Measurements from ENCODE around the gene APC. TPM values are rescaled to one million over a fixed set of nuclear protein-coding genes. Genes with fewer than 3 reads are reported as not detected.

The APC gene
- total and polyA plus RNA-seq, 4 donors, result 4.1 to 103 (median 23.1) TPM

DNA sequence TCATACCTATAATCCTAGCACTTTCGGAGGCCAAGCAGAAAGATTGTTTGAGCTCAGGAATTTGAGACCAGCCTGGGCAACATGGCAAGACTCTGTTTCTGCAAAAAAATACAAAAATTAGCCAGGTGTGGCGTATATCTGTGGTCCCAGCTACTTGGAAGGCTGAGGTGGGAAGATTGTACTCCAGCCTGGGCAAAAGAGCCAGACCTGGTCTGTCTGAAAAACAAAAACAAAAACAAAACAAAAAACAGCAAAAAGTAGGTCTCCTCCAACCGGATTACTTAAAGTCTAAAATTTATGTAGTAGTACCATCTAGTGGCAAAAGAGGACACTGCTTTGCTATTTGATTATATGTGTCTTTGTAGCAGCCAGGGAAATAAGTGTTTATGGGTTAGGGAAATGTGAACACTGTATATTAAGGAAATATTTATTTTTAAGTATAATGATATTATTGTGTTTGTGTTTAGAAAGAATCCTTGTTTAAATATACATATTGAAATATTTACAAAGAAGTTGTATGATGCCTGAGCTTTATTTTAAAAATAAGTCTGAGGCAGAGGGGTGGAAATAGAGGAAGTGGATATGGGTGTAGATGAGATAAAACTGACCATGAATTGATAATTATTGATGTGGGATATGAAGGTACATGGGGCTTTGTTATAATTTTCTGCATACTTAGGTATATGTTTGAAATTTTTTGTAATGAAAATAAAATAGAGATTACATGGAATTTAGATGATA, 20.0 kb downstream of the APC start:
- peaks cover 0 to 8% (median 8%) of the 10 kb centered on the region in 4 donors for H3K36me3 ChIP-seq (ENCODE audit: control insufficient read depth in 4 of 4, insufficient read depth in 4 of 4, low read length in 4 of 4)
- 52 to 57% methylated on average over 3 of the region's 3 CpGs for WGBS, 2 donors
- ATAC-seq (ENCODE audit: insufficient read depth, low FRiP score) (peak; percentile 76), DNase-seq (peak in 2 of 3 donors; percentile 86)
- H3K9ac ChIP-seq (ENCODE audit: insufficient read depth in 1 of 2, low read length in 2 of 2), result no peak overlapping the region
- no peak overlapping the region for H3K4me3 ChIP-seq
- H3K4me1 ChIP-seq (ENCODE audit: control insufficient read depth in 5 of 5, insufficient read depth in 5 of 5, low read length in 5 of 5), result peaks cover 0 to 2% (median 0%) of the 10 kb centered on the region in 5 donors
- no peak overlapping the region for H3K27ac ChIP-seq (ENCODE audit: low read depth in 1 of 2, low read length in 1 of 2)
- TF ChIP-seq, protein P1, sequence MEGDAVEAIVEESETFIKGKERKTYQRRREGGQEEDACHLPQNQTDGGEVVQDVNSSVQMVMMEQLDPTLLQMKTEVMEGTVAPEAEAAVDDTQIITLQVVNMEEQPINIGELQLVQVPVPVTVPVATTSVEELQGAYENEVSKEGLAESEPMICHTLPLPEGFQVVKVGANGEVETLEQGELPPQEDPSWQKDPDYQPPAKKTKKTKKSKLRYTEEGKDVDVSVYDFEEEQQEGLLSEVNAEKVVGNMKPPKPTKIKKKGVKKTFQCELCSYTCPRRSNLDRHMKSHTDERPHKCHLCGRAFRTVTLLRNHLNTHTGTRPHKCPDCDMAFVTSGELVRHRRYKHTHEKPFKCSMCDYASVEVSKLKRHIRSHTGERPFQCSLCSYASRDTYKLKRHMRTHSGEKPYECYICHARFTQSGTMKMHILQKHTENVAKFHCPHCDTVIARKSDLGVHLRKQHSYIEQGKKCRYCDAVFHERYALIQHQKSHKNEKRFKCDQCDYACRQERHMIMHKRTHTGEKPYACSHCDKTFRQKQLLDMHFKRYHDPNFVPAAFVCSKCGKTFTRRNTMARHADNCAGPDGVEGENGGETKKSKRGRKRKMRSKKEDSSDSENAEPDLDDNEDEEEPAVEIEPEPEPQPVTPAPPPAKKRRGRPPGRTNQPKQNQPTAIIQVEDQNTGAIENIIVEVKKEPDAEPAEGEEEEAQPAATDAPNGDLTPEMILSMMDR (IDR thresholded peaks at IDR 0.05; ENCODE audit: control extremely low read depth, extremely low read depth), result peak; percentile 71
- no peaks in the 10 kb centered on the region for H3K9me3 ChIP-seq (ENCODE audit: control insufficient read depth in 4 of 4, insufficient read depth in 3 of 4, low read length in 3 of 4)
- no peaks in the 10 kb centered on the region for H3K27me3 ChIP-seq (ENCODE audit: control insufficient read depth in 3 of 3, insufficient read depth in 3 of 3, low read length in 2 of 3)

DNA sequence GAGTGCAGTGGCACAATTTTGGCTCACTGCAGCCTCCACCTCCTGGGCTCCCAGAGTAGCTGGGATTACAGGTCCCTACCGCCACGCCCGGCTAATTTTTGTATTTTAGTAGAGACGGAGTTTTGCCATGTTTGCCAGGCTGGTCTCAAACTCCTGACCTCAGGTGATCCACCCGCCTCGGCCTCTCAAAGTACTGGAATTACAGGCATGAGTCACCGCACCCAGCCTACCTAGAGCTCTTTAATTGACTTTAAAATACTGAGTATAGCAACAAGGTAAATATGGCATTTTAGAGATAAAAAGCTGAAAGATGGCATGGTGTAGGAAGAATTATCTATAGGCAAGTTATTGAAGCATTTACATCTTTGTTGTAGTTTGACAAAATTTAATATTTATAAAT, 21.0 kb downstream of the APC start:
- Histone ChIP-seq H3K27me3 (ENCODE audit: control insufficient read depth in 3 of 3, insufficient read depth in 3 of 3, low read length in 2 of 3) (no peaks in the 10 kb centered on the region), H3K4me1 (ENCODE audit: control insufficient read depth in 5 of 5, insufficient read depth in 5 of 5, low read length in 5 of 5) (no peaks in the 10 kb centered on the region), H3K27ac (ENCODE audit: low read depth in 1 of 2, low read length in 1 of 2) (no peak overlapping the region), H3K9ac (ENCODE audit: insufficient read depth in 1 of 2, low read length in 2 of 2) (no peak overlapping the region), H3K4me3 (no peak overlapping the region), H3K9me3 (ENCODE audit: control insufficient read depth in 4 of 4, insufficient read depth in 3 of 4, low read length in 3 of 4) (no peaks in the 10 kb centered on the region), H3K36me3 (ENCODE audit: control insufficient read depth in 4 of 4, insufficient read depth in 4 of 4, low read length in 4 of 4) (peaks cover 0 to 8% (median 8%) of the 10 kb centered on the region in 4 donors)
- DNase-seq (no peak), ATAC-seq (ENCODE audit: insufficient read depth, low FRiP score) (no peak)
- WGBS, 2 donors, result 85 to 97% methylated on average over 7 of the region's 7 CpGs
- TF ChIP-seq, protein P1 (IDR thresholded peaks at IDR 0.05; ENCODE audit: control extremely low read depth, extremely low read depth), result no peak

DNA sequence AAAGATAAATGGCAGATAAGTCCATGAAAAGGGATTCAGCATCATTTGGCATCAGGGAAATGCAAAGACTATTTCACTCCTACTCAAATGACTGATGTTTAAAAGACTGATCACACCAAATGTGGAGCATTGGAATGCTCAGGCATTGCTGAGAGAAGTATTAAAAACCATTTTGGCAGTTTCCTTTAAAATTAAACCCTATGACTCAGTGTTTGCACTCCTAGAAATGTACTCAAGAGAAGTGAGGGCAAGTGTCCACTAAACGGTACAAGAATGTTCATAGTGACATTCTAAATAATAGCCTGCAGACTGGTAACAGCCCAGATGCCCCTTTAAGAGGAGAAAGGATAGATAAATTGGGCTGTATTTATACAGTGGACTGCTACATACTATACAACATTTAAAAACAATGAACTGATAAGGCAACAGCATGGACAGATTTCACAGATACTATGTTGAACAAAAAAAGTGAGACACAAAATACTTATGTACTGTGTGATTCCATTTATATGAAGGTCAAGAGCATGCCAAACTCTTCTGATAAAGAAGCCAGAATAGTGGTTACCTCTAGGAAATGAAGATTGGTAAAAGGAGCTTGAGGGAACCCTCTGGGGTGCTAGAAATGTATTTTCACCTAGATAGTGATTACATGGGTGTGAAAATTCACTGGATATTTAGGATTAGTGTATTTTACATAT, 24.6 kb downstream of the APC start:
- Histone ChIP-seq H3K4me3 (no peak overlapping the region), H3K36me3 (ENCODE audit: control insufficient read depth in 4 of 4, insufficient read depth in 4 of 4, low read length in 4 of 4) (peaks cover 1 to 10% (median 8%) of the 10 kb centered on the region in 4 donors), H3K9me3 (ENCODE audit: control insufficient read depth in 4 of 4, insufficient read depth in 3 of 4, low read length in 3 of 4) (no peaks in the 10 kb centered on the region), H3K4me1 (ENCODE audit: control insufficient read depth in 5 of 5, insufficient read depth in 5 of 5, low read length in 5 of 5) (no peaks in the 10 kb centered on the region), H3K27me3 (ENCODE audit: control insufficient read depth in 3 of 3, insufficient read depth in 3 of 3, low read length in 2 of 3) (no peaks in the 10 kb centered on the region), H3K27ac (ENCODE audit: low read depth in 1 of 2, low read length in 1 of 2) (no peak overlapping the region), H3K9ac (ENCODE audit: insufficient read depth in 1 of 2, low read length in 2 of 2) (no peak overlapping the region)
- TF ChIP-seq, protein P1 (IDR thresholded peaks at IDR 0.05; ENCODE audit: control extremely low read depth, extremely low read depth), result no peak
- peak in 1 of 3 donors; percentile 7 for DNase-seq
- peak; percentile 59 for ATAC-seq (ENCODE audit: insufficient read depth, low FRiP score)
- 47 to 69% methylated on average over 1 of the region's 1 CpG for WGBS, 2 donors

Data from lung (tissue), 12 donors.